GM10847 (cell line): ENCODE data around the gene IGFL4.

Source experiments
- POLR2A ChIP-seq: IDR thresholded peaks from 2 replicates; pipeline ENCODE4 v1.6.1; 2011; ENCODE audit not compliant: insufficient read length; ENCODE audit errors: extremely low read depth

Gene IGFL4

GRCh38 chr19:46040952-46041500, at the start of gene IGFL4:
Gene IGFL4, minus strand, starts transcription at chr19:46041002. Its CDS starts 40 bp downstream, at chr19:46040962.
- no peak for TF ChIP-seq POLR2A

- no peak for TF ChIP-seq POLR2A
These were observed 49.6 kb upstream of the IGFL4 start for GRCh38 chr19:46090444-46090843.

- no peak for TF ChIP-seq POLR2A
These were observed 48.6 kb upstream of the IGFL4 start for GRCh38 chr19:46089432-46089831.

GRCh38 chr19:46088101-46088500, 47.3 kb upstream of the IGFL4 start:
- TF ChIP-seq POLR2A = no peak

GRCh38 chr19:46085888-46086287, 45.1 kb upstream of the IGFL4 start:
- TF ChIP-seq POLR2A = no peak

GRCh38 chr19:46082728-46083050, 41.9 kb upstream of the IGFL4 start:
- no peak for TF ChIP-seq POLR2A

GRCh38 chr19:46081928-46082727, 41.3 kb upstream of the IGFL4 start:
- TF ChIP-seq POLR2A = no peak

GRCh38 chr19:46080561-46080960, 39.8 kb upstream of the IGFL4 start:
- TF ChIP-seq POLR2A = no peak

- TF ChIP-seq POLR2A = no peak
These were observed 38.8 kb upstream of the IGFL4 start for GRCh38 chr19:46079576-46079975.

GRCh38 chr19:46077815-46078167, 37.0 kb upstream of the IGFL4 start:
- TF ChIP-seq POLR2A = no peak

GRCh38 chr19:46076951-46077814, 36.4 kb upstream of the IGFL4 start:
- no peak for TF ChIP-seq POLR2A

GRCh38 chr19:46076031-46076880, 35.5 kb upstream of the IGFL4 start:
- no peak for TF ChIP-seq POLR2A

GRCh38 chr19:46073268-46073922, 32.6 kb upstream of the IGFL4 start:
- TF ChIP-seq POLR2A = no peak

GRCh38 chr19:46069806-46070341, 29.1 kb upstream of the IGFL4 start:
- TF ChIP-seq POLR2A = no peak

GRCh38 chr19:46068345-46069258, 27.8 kb upstream of the IGFL4 start:
- no peak for TF ChIP-seq POLR2A
